ENCODE measurements around the gene RFX6.

RFX6 gene

GRCh38 chr6:116971959-116972358 is 94.9 kb downstream of the RFX6 start:
- peak; percentile 36 for DNase-seq

GRCh38 chr6:116973976-116974375 is 96.9 kb downstream of the RFX6 start:
- DNase-seq = no peak

DNA sequence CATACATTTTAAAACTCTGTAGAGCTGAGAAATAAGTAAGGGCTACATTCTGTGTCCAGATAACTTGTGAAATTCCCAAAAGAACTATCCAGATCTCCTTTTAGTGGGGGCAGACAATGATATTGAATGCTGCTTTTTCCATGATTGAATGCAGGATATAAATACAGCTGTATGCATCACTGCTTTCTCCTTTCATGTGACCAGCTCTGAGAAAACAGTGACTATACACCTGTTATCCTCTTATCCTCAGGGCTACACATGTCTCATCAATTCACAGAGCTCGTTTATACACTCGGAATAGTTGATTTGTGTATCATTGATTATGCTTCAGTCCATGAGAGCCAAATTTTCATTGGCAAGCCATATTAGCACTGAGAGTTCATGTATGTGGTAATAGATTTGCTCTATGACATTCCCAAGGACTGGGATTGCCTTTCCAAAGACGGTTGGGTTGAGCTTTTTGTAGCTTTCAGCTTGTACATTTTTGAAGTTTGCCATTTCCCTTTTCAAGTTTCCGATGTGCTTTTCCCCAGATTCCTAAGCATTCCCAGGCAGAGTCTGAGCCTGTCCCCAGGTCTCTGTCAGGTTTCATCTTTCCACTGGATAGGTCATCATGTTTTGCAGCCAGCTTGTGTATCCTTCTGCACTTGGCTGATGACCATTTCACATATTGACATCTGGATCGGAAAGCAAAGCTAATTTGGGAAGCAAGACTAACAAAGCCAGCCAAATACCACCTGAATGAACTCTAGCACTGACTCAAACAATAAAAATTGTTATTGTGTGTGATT is 97.7 kb downstream of the RFX6 start:
- no peak for DNase-seq

GRCh38 chr6:116975600-116975999 is 98.6 kb downstream of the RFX6 start:
- DNase-seq = peak; percentile 7

DNA sequence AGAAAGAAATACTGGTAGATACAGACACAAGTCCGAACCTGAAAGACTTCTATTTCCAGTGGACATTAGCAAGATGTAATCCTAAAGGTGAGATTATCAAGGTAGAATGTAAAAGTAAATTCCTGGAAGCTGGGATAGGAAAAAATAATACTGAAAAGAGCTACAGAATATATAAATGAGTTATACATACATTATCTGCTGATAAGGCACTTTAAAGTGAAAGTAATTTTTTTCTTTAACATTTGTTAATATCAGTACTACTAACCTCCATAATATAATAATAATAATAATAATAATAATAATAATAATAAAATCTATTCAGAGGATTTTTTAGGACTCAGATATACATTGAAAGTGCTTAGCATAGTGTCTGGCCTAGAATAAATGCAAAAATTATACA is 102.5 kb downstream of the RFX6 start:
- DNase-seq = no peak

Measured in fibroblast of skin of back (primary cell).